ENCODE results near the gene PCTP.

PCTP gene
- total RNA-seq = 1.3 to 11.6 (median 5.3) reads per million in 9 experiments

- H3K4me1 Mint-ChIP-seq (ENCODE audit: low read depth in 2 of 2) = peaks cover 13 to 25% of the 10 kb centered on the region in 2 donors
- DNase-seq (peak; percentile 63 to 73 (median 70)), ATAC-seq (replicated peaks) (peak; percentile 96)
- H3K4me3 Mint-ChIP-seq = peak within 1 kb of the TSS; percentile 77 to 84
- no peaks in the 10 kb centered on the region for H3K36me3 Mint-ChIP-seq (ENCODE audit: insufficient read depth)
- peaks cover 20 to 29% of the 10 kb centered on the region in 2 donors for H3K27me3 Mint-ChIP-seq
- H3K9me3 Mint-ChIP-seq = no peaks in the 10 kb centered on the region
- H3K27ac Mint-ChIP-seq = peak within 1 kb of the TSS; percentile 89 to 91
Observed at GRCh38 chr17:55750750-55751657, at the start of gene PCTP. Gene PCTP, plus strand, starts transcription at chr17:55751051. Its CDS starts 53 bp downstream, at chr17:55751104.

- no peak for ATAC-seq (replicated peaks)
- Mint-ChIP-seq H3K9me3 (peaks cover 0 to 3% of the 10 kb centered on the region in 2 donors), H3K27me3 (peaks cover 56 to 60% of the 10 kb centered on the region in 2 donors), H3K27ac (no peak overlapping the region), H3K4me3 (no peak overlapping the region), H3K4me1 (ENCODE audit: low read depth in 2 of 2) (no peaks in the 10 kb centered on the region), H3K36me3 (ENCODE audit: insufficient read depth) (no peaks in the 10 kb centered on the region)
- no peak for DNase-seq
Observed at GRCh38 chr17:55702150-55702549, 48.7 kb upstream of the PCTP start.

GRCh38 chr17:55704401-55704800, 46.5 kb upstream of the PCTP start:
- no peak overlapping the region for H3K27ac Mint-ChIP-seq

GRCh38 chr17:55705847-55706246, 45.0 kb upstream of the PCTP start:
- DNase-seq (no peak), ATAC-seq (replicated peaks) (no peak)
- Mint-ChIP-seq H3K36me3 (ENCODE audit: insufficient read depth) (no peaks in the 10 kb centered on the region), H3K4me1 (ENCODE audit: low read depth in 2 of 2) (no peaks in the 10 kb centered on the region), H3K27ac (no peak overlapping the region), H3K4me3 (no peak overlapping the region), H3K9me3 (peaks cover 0 to 3% of the 10 kb centered on the region in 2 donors), H3K27me3 (peaks cover 33 to 57% of the 10 kb centered on the region in 2 donors)

More at GRCh38 chr17:55704401-55704800, 46.5 kb upstream of the PCTP start:
- no peaks in the 10 kb centered on the region for H3K4me1 Mint-ChIP-seq (ENCODE audit: low read depth in 2 of 2)
- DNase-seq (no peak), ATAC-seq (replicated peaks) (no peak)
- H3K4me3 Mint-ChIP-seq = no peak overlapping the region
- no peaks in the 10 kb centered on the region for H3K36me3 Mint-ChIP-seq (ENCODE audit: insufficient read depth)
- peaks cover 0 to 3% of the 10 kb centered on the region in 2 donors for H3K9me3 Mint-ChIP-seq
- H3K27me3 Mint-ChIP-seq = peaks cover 43 to 57% of the 10 kb centered on the region in 2 donors

- DNase-seq (no peak), ATAC-seq (replicated peaks) (no peak)
- no peak overlapping the region for H3K4me3 Mint-ChIP-seq
- no peak overlapping the region for H3K27ac Mint-ChIP-seq
- H3K27me3 Mint-ChIP-seq = peaks cover 21 to 45% of the 10 kb centered on the region in 2 donors
- no peaks in the 10 kb centered on the region for H3K9me3 Mint-ChIP-seq
- H3K4me1 Mint-ChIP-seq (ENCODE audit: low read depth in 2 of 2) = no peaks in the 10 kb centered on the region
- H3K36me3 Mint-ChIP-seq (ENCODE audit: insufficient read depth) = no peaks in the 10 kb centered on the region
Observed at GRCh38 chr17:55706808-55707773, 43.8 kb upstream of the PCTP start.

- no peaks in the 10 kb centered on the region for H3K4me1 Mint-ChIP-seq (ENCODE audit: low read depth in 2 of 2)
- H3K27me3 Mint-ChIP-seq = peaks cover 20 to 36% of the 10 kb centered on the region in 2 donors
- no peak for ATAC-seq (replicated peaks)
Observed at GRCh38 chr17:55708175-55708974, 42.5 kb upstream of the PCTP start.

GRCh38 chr17:55709440-55709839, 41.4 kb upstream of the PCTP start:
- Mint-ChIP-seq H3K9me3 (no peaks in the 10 kb centered on the region), H3K27ac (no peak overlapping the region), H3K4me3 (no peak overlapping the region), H3K4me1 (ENCODE audit: low read depth in 2 of 2) (no peaks in the 10 kb centered on the region), H3K36me3 (ENCODE audit: insufficient read depth) (no peaks in the 10 kb centered on the region), H3K27me3 (peaks cover 11 to 28% of the 10 kb centered on the region in 2 donors)
- no peak for DNase-seq
- no peak for ATAC-seq (replicated peaks)

More at GRCh38 chr17:55708175-55708974, 42.5 kb upstream of the PCTP start:
- no peak overlapping the region for H3K27ac Mint-ChIP-seq
- no peak overlapping the region for H3K4me3 Mint-ChIP-seq
- DNase-seq = no peak
- H3K9me3 Mint-ChIP-seq = no peaks in the 10 kb centered on the region
- no peaks in the 10 kb centered on the region for H3K36me3 Mint-ChIP-seq (ENCODE audit: insufficient read depth)

GRCh38 chr17:55709984-55710383, 40.9 kb upstream of the PCTP start:
- ATAC-seq (replicated peaks) (no peak), DNase-seq (no peak)
- no peaks in the 10 kb centered on the region for H3K9me3 Mint-ChIP-seq
- H3K27me3 Mint-ChIP-seq = peaks cover 12 to 24% of the 10 kb centered on the region in 2 donors
- H3K27ac Mint-ChIP-seq = no peak overlapping the region
- H3K36me3 Mint-ChIP-seq (ENCODE audit: insufficient read depth) = no peaks in the 10 kb centered on the region
- H3K4me1 Mint-ChIP-seq (ENCODE audit: low read depth in 2 of 2) = no peaks in the 10 kb centered on the region
- no peak overlapping the region for H3K4me3 Mint-ChIP-seq

GRCh38 chr17:55710410-55710809, 40.4 kb upstream of the PCTP start:
- no peak overlapping the region for H3K27ac Mint-ChIP-seq
- peaks cover 12 to 24% of the 10 kb centered on the region in 2 donors for H3K27me3 Mint-ChIP-seq
- no peak for ATAC-seq (replicated peaks)
- H3K9me3 Mint-ChIP-seq = no peaks in the 10 kb centered on the region
- DNase-seq = no peak
- H3K4me1 Mint-ChIP-seq (ENCODE audit: low read depth in 2 of 2) = no peaks in the 10 kb centered on the region
- no peak overlapping the region for H3K4me3 Mint-ChIP-seq
- no peaks in the 10 kb centered on the region for H3K36me3 Mint-ChIP-seq (ENCODE audit: insufficient read depth)

GRCh38 chr17:55710829-55711496, 39.9 kb upstream of the PCTP start:
- Mint-ChIP-seq H3K4me1 (ENCODE audit: low read depth in 2 of 2) (no peaks in the 10 kb centered on the region), H3K9me3 (no peaks in the 10 kb centered on the region), H3K36me3 (ENCODE audit: insufficient read depth) (no peaks in the 10 kb centered on the region), H3K27me3 (peaks cover 12 to 24% of the 10 kb centered on the region in 2 donors), H3K27ac (no peak overlapping the region), H3K4me3 (no peak overlapping the region)
- DNase-seq (no peak), ATAC-seq (replicated peaks) (no peak)

- Mint-ChIP-seq H3K27ac (no peak overlapping the region), H3K4me1 (ENCODE audit: low read depth in 2 of 2) (no peaks in the 10 kb centered on the region), H3K27me3 (peaks cover 29 to 30% of the 10 kb centered on the region in 2 donors), H3K9me3 (no peaks in the 10 kb centered on the region), H3K4me3 (no peak overlapping the region), H3K36me3 (ENCODE audit: insufficient read depth) (no peaks in the 10 kb centered on the region)
- DNase-seq = no peak
- ATAC-seq (replicated peaks) = no peak
Observed at GRCh38 chr17:55717432-55717831, 33.4 kb upstream of the PCTP start.
